ENCODE results near the gene ASTE1.
"Not testable (repeated sequence)": the region's sequence is repeated elsewhere in the genome, so short reads cannot be mapped to it uniquely, and the experiment has no call there.

The ASTE1 gene

GRCh38 chr3:130974201-130974600 is 52.4 kb downstream of the ASTE1 start:
- Histone ChIP-seq H3K27me3 (ENCODE audit: low read depth, low read length) (no peaks in the 10 kb centered on the region), H3K4me3 (ENCODE audit: low read depth in 1 of 2, low read length in 2 of 2) (no peak overlapping the region), H3K27ac (ENCODE audit: low read length) (no peak overlapping the region), H3K9me3 (ENCODE audit: control insufficient read depth in 1 of 2, low read length in 2 of 2) (no peaks in the 10 kb centered on the region), H3K4me1 (ENCODE audit: control insufficient read depth in 1 of 2, insufficient read depth in 2 of 2, low read length in 2 of 2) (no peaks in the 10 kb centered on the region), H3K36me3 (ENCODE audit: control insufficient read depth in 1 of 2, insufficient read depth in 2 of 2, low read length in 2 of 2) (peaks cover 7 to 38% of the 10 kb centered on the region in 2 donors)

DNA sequence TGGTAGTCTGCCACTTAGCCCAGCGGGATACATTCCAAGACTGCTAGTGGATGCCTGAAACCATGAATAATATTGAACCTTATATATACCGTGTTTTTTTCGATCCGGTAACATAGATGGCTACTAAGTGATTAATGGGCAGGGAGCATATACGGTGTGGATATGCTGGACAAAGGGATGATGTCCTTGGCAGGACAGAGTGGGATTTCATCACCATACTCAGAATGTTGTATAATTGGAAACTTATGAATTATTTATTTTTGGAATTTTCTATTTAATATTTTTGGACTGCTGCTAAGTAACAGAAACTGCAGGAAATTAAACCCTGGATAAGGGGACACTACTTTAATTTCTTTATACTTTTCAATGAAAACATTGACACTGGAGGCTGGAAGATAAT is 53.2 kb downstream of the ASTE1 start:
- no peaks in the 10 kb centered on the region for H3K9me3 ChIP-seq (ENCODE audit: control insufficient read depth in 1 of 2, low read length in 2 of 2)
- H3K36me3 ChIP-seq (ENCODE audit: control insufficient read depth in 1 of 2, insufficient read depth in 2 of 2, low read length in 2 of 2): peaks cover 7 to 38% of the 10 kb centered on the region in 2 donors
- H3K27me3 ChIP-seq (ENCODE audit: low read depth, low read length): no peaks in the 10 kb centered on the region
- H3K4me1 ChIP-seq (ENCODE audit: control insufficient read depth in 1 of 2, insufficient read depth in 2 of 2, low read length in 2 of 2): no peaks in the 10 kb centered on the region
- H3K27ac ChIP-seq (ENCODE audit: low read length): no peak overlapping the region
- H3K4me3 ChIP-seq (ENCODE audit: low read depth in 1 of 2, low read length in 2 of 2): no peak overlapping the region

DNA sequence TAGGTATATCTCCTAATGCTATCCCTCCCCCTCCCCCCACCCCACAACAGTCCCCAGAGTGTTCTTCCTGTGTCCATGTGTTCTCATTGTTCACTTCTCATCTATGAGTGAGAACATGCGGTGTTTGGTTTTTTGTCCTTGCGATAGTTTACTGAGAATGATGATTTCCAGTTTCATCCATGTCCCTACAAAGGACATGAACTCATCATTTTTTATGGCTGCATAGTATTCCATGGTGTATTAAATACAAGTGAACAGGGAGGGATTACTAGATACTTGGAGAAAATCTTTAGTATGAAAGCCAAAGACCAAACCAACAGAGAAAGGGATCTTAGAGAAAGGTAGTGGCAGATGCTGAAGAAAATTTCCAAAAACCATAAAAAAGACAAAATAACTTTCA is 54.0 kb downstream of the ASTE1 start:
- not testable (repeated sequence) for H3K4me1 ChIP-seq (ENCODE audit: control insufficient read depth in 1 of 2, insufficient read depth in 2 of 2, low read length in 2 of 2); H3K27ac ChIP-seq (ENCODE audit: low read length); H3K9me3 ChIP-seq (ENCODE audit: control insufficient read depth in 1 of 2, low read length in 2 of 2); H3K27me3 ChIP-seq (ENCODE audit: low read depth, low read length); H3K4me3 ChIP-seq (ENCODE audit: low read depth in 1 of 2, low read length in 2 of 2)
- peaks cover 8 to 34% of the 10 kb centered on the region in 2 donors for H3K36me3 ChIP-seq (ENCODE audit: control insufficient read depth in 1 of 2, insufficient read depth in 2 of 2, low read length in 2 of 2)

- Histone ChIP-seq H3K4me3 (ENCODE audit: low read depth in 1 of 2, low read length in 2 of 2) (no peak overlapping the region), H3K27me3 (ENCODE audit: low read depth, low read length) (no peaks in the 10 kb centered on the region), H3K4me1 (ENCODE audit: control insufficient read depth in 1 of 2, insufficient read depth in 2 of 2, low read length in 2 of 2) (no peaks in the 10 kb centered on the region), H3K9me3 (ENCODE audit: control insufficient read depth in 1 of 2, low read length in 2 of 2) (no peaks in the 10 kb centered on the region), H3K27ac (ENCODE audit: low read length) (no peak overlapping the region), H3K36me3 (ENCODE audit: control insufficient read depth in 1 of 2, insufficient read depth in 2 of 2, low read length in 2 of 2) (peaks cover 16 to 28% of the 10 kb centered on the region in 2 donors)
These were observed 55.4 kb downstream of the ASTE1 start for GRCh38 chr3:130971208-130971607.

GRCh38 chr3:130969621-130970020 is 57.0 kb downstream of the ASTE1 start:
- Histone ChIP-seq H3K4me3 (ENCODE audit: low read depth in 1 of 2, low read length in 2 of 2) (no peak overlapping the region), H3K36me3 (ENCODE audit: control insufficient read depth in 1 of 2, insufficient read depth in 2 of 2, low read length in 2 of 2) (peaks cover 17 to 33% of the 10 kb centered on the region in 2 donors), H3K27ac (ENCODE audit: low read length) (no peak overlapping the region), H3K9me3 (ENCODE audit: control insufficient read depth in 1 of 2, low read length in 2 of 2) (no peaks in the 10 kb centered on the region), H3K4me1 (ENCODE audit: control insufficient read depth in 1 of 2, insufficient read depth in 2 of 2, low read length in 2 of 2) (no peaks in the 10 kb centered on the region), H3K27me3 (ENCODE audit: low read depth, low read length) (no peaks in the 10 kb centered on the region)

GRCh38 chr3:130968221-130968620 is 58.4 kb downstream of the ASTE1 start:
- Histone ChIP-seq H3K9me3 (ENCODE audit: control insufficient read depth in 1 of 2, low read length in 2 of 2) (no peaks in the 10 kb centered on the region), H3K27me3 (ENCODE audit: low read depth, low read length) (no peaks in the 10 kb centered on the region), H3K27ac (ENCODE audit: low read length) (no peak overlapping the region), H3K4me3 (ENCODE audit: low read depth in 1 of 2, low read length in 2 of 2) (no peak overlapping the region), H3K36me3 (ENCODE audit: control insufficient read depth in 1 of 2, insufficient read depth in 2 of 2, low read length in 2 of 2) (peaks cover 17 to 43% of the 10 kb centered on the region in 2 donors), H3K4me1 (ENCODE audit: control insufficient read depth in 1 of 2, insufficient read depth in 2 of 2, low read length in 2 of 2) (no peaks in the 10 kb centered on the region)

DNA sequence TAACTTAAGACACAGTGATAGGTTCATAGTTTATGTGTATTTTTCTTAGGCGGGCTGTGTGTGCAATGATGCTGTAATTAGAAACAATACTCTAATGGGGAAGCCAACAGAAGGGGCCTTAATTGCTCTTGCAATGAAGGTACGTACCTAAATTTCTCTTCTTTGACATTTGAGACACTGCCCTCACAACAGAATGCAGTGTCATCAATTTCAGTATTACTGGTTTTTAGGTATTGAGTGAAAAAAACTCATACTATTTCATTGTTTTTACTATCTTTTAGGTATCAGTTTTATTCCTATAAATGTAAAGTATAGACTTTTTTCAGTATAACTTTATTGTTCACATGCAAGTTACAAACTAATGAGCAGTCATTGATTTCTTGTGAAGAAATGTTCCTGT is 59.3 kb downstream of the ASTE1 start:
- Histone ChIP-seq H3K9me3 (ENCODE audit: control insufficient read depth in 1 of 2, low read length in 2 of 2) (no peaks in the 10 kb centered on the region), H3K36me3 (ENCODE audit: control insufficient read depth in 1 of 2, insufficient read depth in 2 of 2, low read length in 2 of 2) (peaks cover 17 to 43% of the 10 kb centered on the region in 2 donors), H3K27me3 (ENCODE audit: low read depth, low read length) (no peaks in the 10 kb centered on the region)

DNA sequence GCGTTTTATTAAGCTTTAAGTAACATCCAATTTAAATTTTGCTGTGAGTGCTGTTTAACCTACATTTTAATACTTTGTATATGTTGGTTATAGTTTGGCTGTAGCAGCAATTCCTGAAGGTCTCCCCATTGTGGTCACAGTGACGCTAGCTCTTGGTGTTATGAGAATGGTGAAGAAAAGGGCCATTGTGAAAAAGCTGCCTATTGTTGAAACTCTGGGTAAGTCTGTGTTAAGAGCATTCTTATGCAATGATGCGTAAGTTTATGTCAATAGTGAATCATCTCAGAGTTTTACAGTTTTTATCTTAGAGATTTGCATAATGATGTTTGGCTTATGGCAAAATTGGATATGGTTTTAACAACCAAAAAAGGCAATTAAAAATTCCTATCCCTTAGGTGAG is 62.7 kb downstream of the ASTE1 start:
- no peak overlapping the region for H3K27ac ChIP-seq (ENCODE audit: low read length)
- H3K4me1 ChIP-seq (ENCODE audit: control insufficient read depth in 1 of 2, insufficient read depth in 2 of 2, low read length in 2 of 2): no peaks in the 10 kb centered on the region
- peaks cover 30 to 53% of the 10 kb centered on the region in 2 donors for H3K36me3 ChIP-seq (ENCODE audit: control insufficient read depth in 1 of 2, insufficient read depth in 2 of 2, low read length in 2 of 2)
- H3K9me3 ChIP-seq (ENCODE audit: control insufficient read depth in 1 of 2, low read length in 2 of 2): no peaks in the 10 kb centered on the region
- H3K27me3 ChIP-seq (ENCODE audit: low read depth, low read length): no peaks in the 10 kb centered on the region
- no peak overlapping the region for H3K4me3 ChIP-seq (ENCODE audit: low read depth in 1 of 2, low read length in 2 of 2)

More for the DNA sequence above, 59.3 kb downstream of the ASTE1 start:
- Histone ChIP-seq H3K4me3 (ENCODE audit: low read depth in 1 of 2, low read length in 2 of 2) (no peak overlapping the region), H3K4me1 (ENCODE audit: control insufficient read depth in 1 of 2, insufficient read depth in 2 of 2, low read length in 2 of 2) (no peaks in the 10 kb centered on the region), H3K27ac (ENCODE audit: low read length) (no peak overlapping the region)
